Neuron (in vitro differentiated cells): ENCODE measurements around the gene HMGN3.

Source experiments
- H2AFZ ChIP-seq: one replicate; pipeline ENCODE4 v1.6.1; 2013; ENCODE audit warnings: low read depth, mild to moderate bottlenecking, inconsistent platforms, low read length, moderate library complexity
- H3K27me3 ChIP-seq: one replicate; pipeline ENCODE4 v1.6.1; 2013; ENCODE audit warnings: low read length; ENCODE audit not compliant: insufficient read depth
- H3K36me3 ChIP-seq: one replicate; pipeline ENCODE4 v1.6.1; 2013; ENCODE audit warnings: low read length; ENCODE audit not compliant: insufficient read depth
- H3K4me1 ChIP-seq: one replicate; pipeline ENCODE4 v1.6.1; 2013; ENCODE audit warnings: low read length; ENCODE audit not compliant: insufficient read depth
- H3K4me3 ChIP-seq: 2 replicates; pipeline ENCODE4 v1.5.1; 2013; ENCODE audit warnings: mild to moderate bottlenecking, low read length, moderate library complexity
- H3K9me3 ChIP-seq: one replicate; pipeline ENCODE4 v1.6.1; 2013; ENCODE audit warnings: low read length

The HMGN3 gene

DNA sequence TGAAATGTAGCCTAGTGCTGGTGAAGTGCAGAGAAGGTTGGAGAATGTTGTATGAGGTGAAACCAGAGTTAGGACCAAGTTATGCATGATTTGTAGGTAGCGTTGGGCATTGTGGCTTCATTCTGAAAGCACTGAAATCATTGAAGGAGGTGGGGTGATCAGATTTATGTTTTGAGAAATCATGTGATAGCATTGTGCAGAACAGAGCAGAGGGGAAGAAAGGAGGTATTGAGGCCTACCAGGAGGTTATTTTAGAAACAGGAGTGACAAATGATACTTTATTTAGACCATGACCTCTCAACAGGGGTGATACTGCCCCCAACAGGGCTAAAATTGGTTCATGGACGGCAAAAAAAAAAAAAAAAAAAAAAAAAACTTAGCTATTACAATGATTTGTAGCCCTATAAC lies 15.6 kb upstream of the HMGN3 start:
- Histone ChIP-seq H3K27me3 (no peaks in the 10 kb centered on the region), H3K36me3 (no peaks in the 10 kb centered on the region), H3K4me3 (no peak overlapping the region), H3K9me3 (no peaks in the 10 kb centered on the region), H2AFZ (no peak overlapping the region), H3K4me1 (no peaks in the 10 kb centered on the region)

DNA sequence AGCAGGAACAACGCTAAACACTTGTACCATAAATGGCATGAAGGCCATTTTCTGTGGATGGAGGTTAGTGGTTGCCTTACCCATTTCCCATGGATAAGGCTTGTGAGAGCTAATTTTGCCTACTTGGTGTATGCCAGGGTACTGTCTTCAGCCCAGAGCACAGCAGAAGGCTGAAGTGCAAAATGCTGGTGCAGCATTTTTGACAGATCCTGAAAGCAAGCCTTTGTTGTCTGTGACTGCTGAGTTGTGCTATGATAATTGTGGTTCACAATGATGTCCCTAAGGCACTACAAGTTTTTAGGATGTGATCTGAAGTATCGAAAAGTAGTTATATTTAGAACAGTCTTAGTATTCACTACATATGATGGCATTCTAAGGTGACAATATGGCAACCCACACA lies 14.7 kb upstream of the HMGN3 start:
- H3K9me3 ChIP-seq: no peaks in the 10 kb centered on the region
- H2AFZ ChIP-seq: no peak overlapping the region
- no peaks in the 10 kb centered on the region for H3K4me1 ChIP-seq
- H3K4me3 ChIP-seq: no peak overlapping the region
- no peaks in the 10 kb centered on the region for H3K27me3 ChIP-seq
- no peaks in the 10 kb centered on the region for H3K36me3 ChIP-seq

DNA sequence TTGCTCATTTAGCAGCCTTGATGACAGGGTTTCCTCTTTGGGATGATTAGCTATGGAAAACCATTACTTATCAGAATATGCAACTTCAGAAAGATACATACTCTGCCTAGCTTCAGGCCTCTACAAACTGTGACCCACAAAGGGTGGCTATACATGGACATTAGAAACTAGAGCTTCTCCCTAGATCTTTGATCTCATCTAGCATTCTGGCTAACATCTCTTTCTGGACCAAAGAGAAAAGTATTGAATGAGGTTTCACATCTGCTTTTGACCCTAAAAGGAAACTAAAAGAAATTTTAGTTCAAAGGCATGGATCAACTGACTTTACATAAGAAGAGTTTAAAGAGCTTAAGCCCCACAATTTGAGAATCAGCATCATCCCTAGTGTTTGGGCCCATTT lies 12.4 kb upstream of the HMGN3 start:
- H2AFZ ChIP-seq: no peak overlapping the region
- no peaks in the 10 kb centered on the region for H3K9me3 ChIP-seq
- no peaks in the 10 kb centered on the region for H3K36me3 ChIP-seq
- H3K4me1 ChIP-seq: no peaks in the 10 kb centered on the region
- no peak overlapping the region for H3K4me3 ChIP-seq
- H3K27me3 ChIP-seq: no peaks in the 10 kb centered on the region

DNA sequence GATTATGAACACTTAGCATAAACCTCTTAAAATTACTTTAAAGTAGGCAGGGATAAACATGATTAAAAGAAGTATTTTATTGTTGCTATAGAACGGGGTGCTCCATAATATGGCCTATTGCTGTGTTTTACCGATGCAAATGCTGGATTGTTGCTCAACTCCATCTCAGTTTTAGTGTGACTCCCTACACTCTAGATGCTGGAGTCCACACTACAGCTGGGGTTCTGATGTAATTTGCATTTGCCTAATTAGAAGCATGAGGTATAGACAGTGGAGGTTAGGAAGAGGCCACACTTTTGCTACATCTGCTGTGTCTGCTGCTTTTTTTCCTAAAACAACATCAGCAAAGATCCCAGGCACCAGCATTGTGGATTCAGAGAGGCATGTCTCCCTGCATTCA lies 6.7 kb upstream of the HMGN3 start:
- Histone ChIP-seq H3K4me1 (no peaks in the 10 kb centered on the region), H3K36me3 (no peaks in the 10 kb centered on the region), H3K4me3 (no peak overlapping the region), H2AFZ (no peak overlapping the region), H3K27me3 (no peaks in the 10 kb centered on the region), H3K9me3 (no peaks in the 10 kb centered on the region)

DNA sequence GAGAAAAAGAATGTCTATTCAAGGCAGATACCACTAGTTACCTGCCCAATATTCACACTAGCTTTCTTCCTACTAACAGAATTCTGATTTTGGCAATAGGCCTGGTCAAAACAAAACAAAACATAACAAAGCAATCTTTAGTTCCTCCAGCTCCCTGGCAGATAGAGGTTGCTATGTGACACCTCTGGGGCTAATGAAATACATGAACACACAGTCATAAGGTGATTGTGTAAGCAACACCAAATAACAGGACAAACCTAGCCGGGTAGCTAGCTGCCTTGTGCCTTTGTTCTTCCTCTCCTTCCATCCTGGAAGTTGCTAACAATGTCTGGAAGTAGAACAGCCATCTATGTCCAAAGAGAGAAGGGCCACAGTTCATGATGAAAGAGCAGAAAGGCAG lies 6.0 kb upstream of the HMGN3 start:
- Histone ChIP-seq H3K27me3 (no peaks in the 10 kb centered on the region), H3K36me3 (no peaks in the 10 kb centered on the region), H3K9me3 (no peaks in the 10 kb centered on the region), H3K4me1 (no peaks in the 10 kb centered on the region), H2AFZ (no peak overlapping the region), H3K4me3 (no peak overlapping the region)

DNA sequence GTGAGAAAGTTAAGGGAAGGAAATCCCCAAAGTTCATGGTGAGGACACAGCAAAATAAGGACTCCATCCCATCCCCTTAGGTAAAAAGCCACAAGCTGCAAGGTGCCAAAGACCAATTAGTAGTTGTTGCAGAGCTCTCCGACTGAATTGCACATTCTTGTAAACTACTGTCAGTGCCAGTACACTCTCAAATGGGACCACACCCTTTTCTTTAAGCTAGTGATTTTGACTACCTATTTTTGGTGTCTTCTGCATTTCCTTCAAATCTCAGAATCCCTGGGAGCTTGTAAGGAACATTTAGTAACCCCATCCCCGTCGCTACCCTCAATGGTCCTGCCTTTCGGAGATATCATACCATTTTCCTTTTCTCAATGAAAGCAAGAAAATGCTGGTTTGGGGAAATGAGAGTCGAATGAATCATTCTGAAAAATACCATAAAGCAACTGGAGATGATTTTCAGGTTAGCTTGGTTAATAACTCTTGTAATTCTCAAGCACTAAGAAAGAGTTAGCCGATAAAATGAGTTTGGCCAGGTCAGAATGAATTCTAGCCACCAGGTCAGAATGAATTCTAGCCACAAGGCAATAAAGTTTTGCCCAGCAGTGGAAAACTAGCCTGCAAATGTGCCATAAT lies 5.2 kb upstream of the HMGN3 start:
- Histone ChIP-seq H3K36me3 (no peaks in the 10 kb centered on the region), H2AFZ (no peak overlapping the region), H3K4me3 (no peak overlapping the region), H3K4me1 (peaks cover 3% of the 10 kb centered on the region), H3K9me3 (no peaks in the 10 kb centered on the region), H3K27me3 (no peaks in the 10 kb centered on the region)

DNA sequence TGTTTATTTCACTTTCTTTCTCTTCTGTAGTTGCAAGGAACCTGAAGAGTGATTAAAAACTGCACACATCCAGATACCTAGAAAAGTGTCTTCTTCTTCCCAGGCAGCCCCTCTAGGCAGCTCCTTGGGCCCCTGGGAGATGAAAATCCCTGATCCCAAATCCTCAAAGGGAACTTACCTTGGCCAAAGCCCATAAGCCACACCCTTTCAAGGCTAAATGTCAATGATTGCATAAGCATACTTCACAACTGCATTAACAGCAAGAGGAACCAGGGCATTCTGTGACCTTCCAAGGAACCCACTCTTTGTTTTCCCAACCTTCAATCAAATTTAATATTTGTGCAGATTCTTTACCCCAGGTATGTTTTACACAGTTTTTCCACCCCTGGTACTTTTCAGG lies 4.4 kb upstream of the HMGN3 start:
- H3K36me3 ChIP-seq: no peaks in the 10 kb centered on the region
- H3K9me3 ChIP-seq: no peaks in the 10 kb centered on the region
- no peak overlapping the region for H3K4me3 ChIP-seq
- no peak overlapping the region for H2AFZ ChIP-seq
- H3K27me3 ChIP-seq: no peaks in the 10 kb centered on the region
- H3K4me1 ChIP-seq: peaks cover 3% of the 10 kb centered on the region

DNA sequence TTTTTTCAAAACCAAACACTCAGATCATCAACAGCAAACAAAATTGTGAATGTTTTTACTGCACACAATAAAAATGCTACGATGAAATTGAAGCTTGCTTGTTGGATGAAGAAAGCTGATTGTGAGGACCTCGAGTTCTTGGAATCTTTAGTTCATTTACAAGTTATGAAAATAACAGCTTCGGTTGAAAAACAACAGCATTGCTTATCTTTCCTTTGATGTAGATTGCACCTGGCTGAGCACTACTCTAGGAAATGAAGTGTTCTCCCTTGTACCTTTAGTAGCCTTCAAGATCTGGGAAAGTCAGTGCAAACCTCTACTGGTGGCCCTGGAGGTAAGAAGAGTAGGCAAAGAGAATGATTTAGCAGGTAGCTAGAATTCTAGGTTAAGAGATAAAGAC lies 2.2 kb upstream of the HMGN3 start:
- Histone ChIP-seq H3K4me3 (no peak overlapping the region), H3K4me1 (peaks cover 3% of the 10 kb centered on the region), H3K36me3 (no peaks in the 10 kb centered on the region), H3K27me3 (no peaks in the 10 kb centered on the region), H2AFZ (no peak overlapping the region), H3K9me3 (no peaks in the 10 kb centered on the region)

DNA sequence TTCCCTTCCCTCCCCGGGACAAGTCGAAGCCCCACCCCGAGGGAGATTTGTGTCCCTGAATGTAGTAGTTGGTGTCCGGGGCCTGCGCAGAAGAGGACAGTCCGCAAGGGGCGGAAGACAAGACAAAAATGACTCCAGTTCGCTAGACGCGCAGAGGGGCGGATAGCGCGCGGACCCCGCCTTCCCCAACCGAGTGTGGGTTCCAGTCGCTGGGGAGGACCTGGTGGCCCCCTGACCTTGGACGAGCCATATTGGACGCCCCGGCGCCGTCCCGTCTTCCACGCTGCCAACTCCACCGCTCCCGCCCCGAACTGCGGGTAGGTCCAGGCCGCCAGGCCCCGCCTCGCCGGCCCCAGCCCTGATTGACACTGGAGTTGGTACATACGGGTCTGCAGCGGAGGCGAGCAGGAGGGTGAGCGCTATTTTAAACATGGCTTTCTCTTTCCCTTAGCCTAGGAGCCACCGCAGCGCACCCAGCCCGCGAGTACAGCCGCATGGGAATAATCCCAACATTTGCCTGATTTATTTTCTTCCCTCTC lies 802 bp downstream of the HMGN3 start:
- H3K4me1 ChIP-seq: peaks cover 3% of the 10 kb centered on the region
- peak overlapping the region; percentile 93 for H3K4me3 ChIP-seq
- H3K27me3 ChIP-seq: no peaks in the 10 kb centered on the region
- peaks cover under 1% of the 10 kb centered on the region for H3K9me3 ChIP-seq
- H2AFZ ChIP-seq: peak overlapping the region; percentile 91
- no peaks in the 10 kb centered on the region for H3K36me3 ChIP-seq

DNA sequence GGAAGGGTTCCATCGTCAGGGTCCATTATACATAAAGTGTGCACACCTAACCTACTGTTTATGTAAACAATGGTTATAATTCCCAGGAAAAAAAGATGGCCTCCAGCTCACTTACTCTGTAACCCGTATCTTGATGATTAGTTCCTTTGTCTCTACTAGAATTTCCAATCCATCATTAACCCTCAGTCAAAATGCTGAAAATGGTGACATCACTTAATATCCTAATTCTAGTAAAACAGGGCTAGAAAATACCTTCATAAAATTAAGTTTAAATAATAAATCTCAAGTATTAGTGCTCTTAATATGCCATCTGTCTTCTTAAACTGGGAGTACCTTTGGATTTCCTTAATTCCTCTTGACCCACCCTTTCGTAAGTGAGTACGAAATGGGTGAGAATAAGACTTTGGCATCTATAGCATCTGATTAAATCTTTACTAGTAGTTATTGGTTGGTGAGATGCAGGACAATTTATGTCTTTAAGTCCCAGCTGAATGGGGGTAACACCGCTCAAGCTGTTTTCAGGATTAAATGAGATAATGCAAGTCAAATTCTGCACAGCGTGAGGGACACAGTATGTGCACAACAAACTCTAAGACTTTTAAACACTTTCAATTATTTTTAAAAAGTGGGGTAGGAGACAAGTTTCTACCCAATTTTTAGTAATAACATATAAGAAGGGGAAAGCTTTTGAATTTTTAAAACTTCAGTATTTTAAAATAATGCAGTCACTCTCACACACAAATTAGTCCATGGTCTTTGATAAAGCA lies 1.6 kb downstream of the HMGN3 start:
- Histone ChIP-seq H3K27me3 (no peaks in the 10 kb centered on the region), H3K4me1 (peaks cover 3% of the 10 kb centered on the region), H3K9me3 (peaks cover 3% of the 10 kb centered on the region), H3K4me3 (peak overlapping the region; percentile 93), H2AFZ (peak overlapping the region; percentile 91), H3K36me3 (no peaks in the 10 kb centered on the region)

DNA sequence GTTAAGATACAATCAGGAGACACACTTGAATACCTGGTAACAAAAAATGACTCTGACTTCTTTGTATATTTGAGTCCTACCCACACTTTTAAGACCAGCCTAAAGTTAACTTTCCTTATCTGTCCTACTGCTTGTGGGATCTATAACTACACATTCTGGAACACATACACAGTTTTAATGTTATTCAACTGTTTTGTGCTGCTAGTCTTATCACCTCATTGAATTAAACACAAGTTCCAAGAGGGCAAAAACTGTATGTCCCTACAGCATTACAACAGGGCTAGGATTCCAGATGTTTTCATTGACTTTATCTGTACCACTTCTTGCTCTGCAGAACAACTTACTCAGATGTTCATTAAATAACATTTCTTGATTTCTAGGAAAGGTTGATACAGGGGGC lies 2.8 kb downstream of the HMGN3 start:
- peaks cover 3% of the 10 kb centered on the region for H3K4me1 ChIP-seq
- no peaks in the 10 kb centered on the region for H3K27me3 ChIP-seq
- peaks cover 3% of the 10 kb centered on the region for H3K9me3 ChIP-seq
- H3K4me3 ChIP-seq: no peak overlapping the region
- H3K36me3 ChIP-seq: no peaks in the 10 kb centered on the region
- H2AFZ ChIP-seq: no peak overlapping the region

DNA sequence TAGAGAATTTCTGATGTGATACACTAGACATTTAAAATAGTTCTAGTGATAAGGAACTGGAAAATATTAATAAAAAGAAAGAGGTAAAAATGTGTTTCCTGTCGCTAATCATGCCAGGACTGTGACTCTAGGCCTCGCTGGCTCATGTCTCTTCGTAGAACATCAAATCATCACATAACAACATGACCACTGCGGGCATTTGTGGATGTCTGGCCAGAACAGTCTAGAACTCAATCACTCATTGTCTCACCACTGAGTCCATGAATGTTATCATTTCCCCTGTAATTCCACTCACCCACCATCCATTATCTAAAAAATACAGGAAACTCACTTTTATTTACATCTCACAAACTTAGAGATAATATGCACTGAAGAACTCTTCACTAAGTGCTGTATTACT lies 3.4 kb downstream of the HMGN3 start:
- no peak overlapping the region for H3K4me3 ChIP-seq
- no peaks in the 10 kb centered on the region for H3K36me3 ChIP-seq
- H3K9me3 ChIP-seq: peaks cover 3% of the 10 kb centered on the region
- H3K4me1 ChIP-seq: peaks cover 3% of the 10 kb centered on the region
- no peak overlapping the region for H2AFZ ChIP-seq
- no peaks in the 10 kb centered on the region for H3K27me3 ChIP-seq

DNA sequence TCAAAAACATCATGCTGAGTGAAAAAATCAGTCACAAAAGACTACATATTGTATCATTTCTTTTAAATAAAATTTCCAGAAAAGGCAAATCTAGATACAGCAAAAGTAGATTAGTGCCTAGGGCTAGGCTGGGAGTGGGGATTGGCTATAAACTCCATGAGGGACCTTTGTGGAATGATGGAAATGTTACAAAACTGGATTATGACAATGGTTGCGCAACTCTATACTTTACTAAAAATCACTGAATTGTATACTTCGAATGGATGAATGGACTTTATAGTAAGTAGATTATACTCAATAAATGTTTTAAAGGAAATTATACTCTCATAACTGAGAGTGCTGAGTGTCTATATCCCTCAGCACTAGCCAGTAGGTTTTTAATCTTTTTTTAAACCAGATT lies 4.3 kb downstream of the HMGN3 start:
- peaks cover 3% of the 10 kb centered on the region for H3K9me3 ChIP-seq
- H3K4me3 ChIP-seq: no peak overlapping the region

More for the DNA sequence above, 4.3 kb downstream of the HMGN3 start:
- H3K27me3 ChIP-seq: no peaks in the 10 kb centered on the region
- peaks cover 2% of the 10 kb centered on the region for H3K36me3 ChIP-seq
- H2AFZ ChIP-seq: no peak overlapping the region
- peaks cover 3% of the 10 kb centered on the region for H3K4me1 ChIP-seq
